NCI-H187 treated with DMSO at 0.1 percent for 48 hours (cell line): Measurements from ENCODE around the gene WDR5.

Experiments
- DNase-seq: peaks from one replicate; lab custom pipeline; 2025; lab: John Stamatoyannopoulos, UW

The WDR5 gene

DNA sequence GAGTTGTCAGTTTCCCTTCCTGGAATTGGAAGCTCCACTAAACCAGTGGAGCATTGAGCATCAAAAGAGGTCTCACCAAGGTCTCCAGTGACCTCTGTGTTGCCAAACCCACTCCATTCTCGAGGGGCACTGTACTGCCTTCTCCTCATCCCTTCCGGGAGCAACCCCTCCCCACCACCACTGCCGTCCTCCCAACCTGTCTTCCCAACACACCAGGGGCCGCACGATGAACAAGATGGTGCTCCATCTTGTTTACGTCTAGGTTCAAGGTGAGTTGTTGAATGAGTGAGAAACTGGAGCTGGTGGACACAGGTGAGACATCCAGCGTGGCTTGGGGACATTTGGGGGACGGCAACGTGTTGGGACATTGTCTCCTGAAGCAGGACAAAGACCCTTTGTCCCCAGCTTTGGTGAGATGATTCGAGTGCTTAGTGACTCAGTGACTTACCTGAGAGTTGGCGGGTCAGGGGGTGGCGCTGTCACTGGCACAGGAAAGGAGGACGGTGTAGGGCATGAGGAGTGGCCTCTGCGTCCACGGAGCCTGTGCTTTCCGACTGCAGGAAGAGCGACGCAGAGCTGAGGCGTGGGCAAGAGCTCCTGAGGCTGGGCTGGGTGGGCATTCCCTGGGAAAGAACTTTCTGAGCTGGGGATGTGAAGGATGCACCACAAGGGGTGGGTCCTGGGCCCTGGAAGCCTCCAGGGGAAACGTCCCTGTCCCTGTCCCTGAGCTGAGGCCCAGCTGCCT, 73.3 kb downstream of the WDR5 start:
- no peak for DNase-seq
